ENCODE data around the gene RGPD6.
"Not testable (repeated sequence)": the region's sequence is repeated elsewhere in the genome, so short reads cannot be mapped to it uniquely, and the experiment has no call there.

The RGPD6 gene

DNA sequence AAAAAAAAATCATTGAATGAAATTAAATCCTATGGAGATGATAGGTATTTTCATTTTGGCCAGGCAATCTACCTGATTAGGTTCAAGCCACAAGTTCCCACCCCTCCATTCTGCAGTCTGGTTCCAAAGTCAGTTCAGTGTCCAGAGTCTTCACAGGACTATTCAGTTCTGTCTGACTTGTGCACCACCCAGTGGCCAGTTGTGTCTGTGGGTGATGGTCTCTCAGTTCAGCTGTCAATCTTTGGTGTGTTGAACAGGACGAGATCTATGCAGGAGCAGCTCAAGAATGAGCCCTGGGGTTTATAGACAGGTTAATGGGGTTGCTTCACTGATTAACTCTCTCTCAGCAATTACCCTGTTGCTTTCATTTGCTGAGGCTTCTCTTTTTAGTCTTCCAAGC lies 1.4 kb upstream of the RGPD6 start:
- intact Hi-C loops (cut with micrococcal nuclease): not testable (repeated sequence)

DNA sequence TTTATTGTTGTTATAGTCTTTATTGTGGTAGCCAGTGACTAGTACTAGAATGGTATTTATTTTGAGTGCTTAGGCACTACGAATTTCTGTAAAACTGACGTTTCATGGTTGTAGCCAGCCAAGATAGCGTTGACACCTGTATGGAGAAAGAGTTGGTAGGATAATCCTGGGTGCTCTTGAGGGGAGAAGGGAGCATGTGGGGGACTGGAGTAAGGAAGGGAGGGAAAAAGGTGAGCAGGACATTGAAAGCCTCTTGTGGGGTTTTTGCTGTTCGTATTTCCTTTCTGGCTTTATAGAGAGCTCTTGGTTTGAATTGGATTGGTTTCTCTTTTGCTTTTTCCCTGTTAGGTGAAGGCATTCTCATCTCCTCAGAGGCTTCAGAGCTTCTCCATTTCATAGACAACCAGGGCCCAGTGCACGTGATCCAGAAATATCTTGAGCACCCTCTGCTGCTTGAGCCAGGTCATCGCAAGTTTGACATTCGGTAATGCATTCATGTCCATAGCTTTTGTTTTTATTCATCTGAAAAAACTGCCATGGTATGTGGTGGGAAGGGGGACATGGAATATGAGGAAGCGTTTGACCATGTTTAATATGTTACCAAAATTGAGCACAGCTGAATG lies 77.2 kb downstream of the RGPD6 start:
- not testable (repeated sequence) for H3K4me3 Mint-ChIP-seq

More for the DNA sequence above, 1.4 kb upstream of the RGPD6 start:
- not testable (repeated sequence) for H3K9me3 Mint-ChIP-seq; H3K4me3 Mint-ChIP-seq; H3K27ac Mint-ChIP-seq; H3K4me1 Mint-ChIP-seq (ENCODE audit: low read depth); H3K27me3 Mint-ChIP-seq; H3K36me3 Mint-ChIP-seq (ENCODE audit: low read depth)

DNA sequence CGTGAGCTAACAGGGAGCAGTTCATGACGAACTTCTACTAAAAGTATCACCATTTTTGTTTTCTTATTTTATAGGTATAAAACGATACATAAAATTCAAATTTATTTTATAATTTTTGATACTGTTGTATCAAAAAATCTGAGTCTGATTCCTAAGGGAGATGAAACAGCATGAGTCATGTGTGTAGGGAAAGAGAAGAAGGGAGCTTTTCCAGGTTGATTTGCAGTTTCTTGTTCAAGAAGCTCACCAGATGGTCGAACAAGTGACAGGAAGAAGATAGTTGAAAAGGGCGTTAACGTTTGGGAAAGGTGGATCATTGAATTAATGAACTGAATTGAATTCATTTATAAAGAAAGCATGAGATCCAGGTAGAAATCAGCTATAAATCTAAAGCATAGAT lies 81.0 kb downstream of the RGPD6 start:
- H3K36me3 Mint-ChIP-seq (ENCODE audit: low read depth); H3K4me3 Mint-ChIP-seq; H3K27me3 Mint-ChIP-seq; H3K27ac Mint-ChIP-seq; H3K4me1 Mint-ChIP-seq (ENCODE audit: low read depth); H3K9me3 Mint-ChIP-seq; intact Hi-C loops (cut with micrococcal nuclease): not testable (repeated sequence)

More for the DNA sequence above, 77.2 kb downstream of the RGPD6 start:
- H3K27ac Mint-ChIP-seq; H3K36me3 Mint-ChIP-seq (ENCODE audit: low read depth); intact Hi-C loops (cut with micrococcal nuclease); H3K27me3 Mint-ChIP-seq; H3K4me1 Mint-ChIP-seq (ENCODE audit: low read depth); H3K9me3 Mint-ChIP-seq: not testable (repeated sequence)

DNA sequence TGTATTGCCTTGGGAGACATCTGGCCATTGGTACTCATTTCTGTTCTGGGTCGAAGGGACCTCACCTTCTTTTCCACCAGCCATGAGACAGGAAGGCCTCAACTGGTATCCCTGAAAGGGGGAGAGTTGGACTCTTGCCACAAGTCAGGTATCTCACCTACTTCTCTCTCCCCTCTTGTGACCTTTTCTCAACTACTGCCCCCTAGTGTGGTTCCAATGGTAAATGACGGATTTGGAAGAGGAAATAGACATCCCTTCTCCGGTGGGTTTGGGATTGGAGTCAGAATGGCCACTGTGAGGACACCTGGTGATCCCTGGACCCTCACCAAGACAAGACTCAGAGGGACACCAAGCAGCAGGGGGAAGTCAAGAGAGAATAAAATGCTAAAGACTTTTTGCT lies 82.5 kb downstream of the RGPD6 start:
- H3K4me3 Mint-ChIP-seq; H3K9me3 Mint-ChIP-seq; H3K27me3 Mint-ChIP-seq; H3K36me3 Mint-ChIP-seq (ENCODE audit: low read depth); H3K27ac Mint-ChIP-seq; intact Hi-C loops (cut with micrococcal nuclease); H3K4me1 Mint-ChIP-seq (ENCODE audit: low read depth): not testable (repeated sequence)

DNA sequence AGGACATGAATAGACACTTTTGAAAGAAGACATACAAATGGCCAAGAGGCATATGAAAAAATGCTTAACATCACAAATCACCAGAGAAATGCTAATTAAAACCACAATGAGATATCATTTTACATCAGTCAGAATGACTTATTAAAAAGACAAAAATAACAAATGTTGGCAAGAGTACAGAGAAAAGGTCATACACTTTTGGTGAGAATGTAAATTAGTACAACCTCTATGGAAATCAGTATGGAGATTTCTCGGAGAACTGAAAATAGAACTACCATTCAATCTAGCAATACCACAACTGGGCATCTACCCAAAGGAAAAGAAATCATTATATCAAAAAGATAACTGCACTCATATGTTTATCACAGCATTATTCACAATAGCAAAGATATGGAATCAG lies 88.0 kb downstream of the RGPD6 start:
- H3K9me3 Mint-ChIP-seq; H3K4me3 Mint-ChIP-seq; H3K27me3 Mint-ChIP-seq; H3K36me3 Mint-ChIP-seq (ENCODE audit: low read depth); intact Hi-C loops (cut with micrococcal nuclease); H3K4me1 Mint-ChIP-seq (ENCODE audit: low read depth); H3K27ac Mint-ChIP-seq: not testable (repeated sequence)

DNA sequence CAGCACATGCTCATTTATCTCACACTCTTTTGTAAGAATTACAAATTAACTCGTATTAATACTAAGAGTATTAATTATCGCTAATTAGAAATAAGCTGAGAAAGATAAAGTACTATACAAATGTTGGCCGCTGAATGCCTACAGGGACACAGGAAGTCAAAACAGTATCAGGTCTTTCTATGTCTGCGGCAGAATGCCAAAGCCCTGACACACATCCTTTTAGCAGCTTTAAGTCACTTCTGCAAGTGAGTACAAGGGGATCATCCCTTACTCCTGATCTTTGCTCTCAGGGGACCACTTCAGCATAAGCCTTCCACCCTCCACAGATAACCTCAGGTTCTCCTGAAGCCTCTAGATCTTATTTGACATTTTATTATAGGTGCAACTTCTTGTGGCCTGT lies 94.3 kb downstream of the RGPD6 start:
- H3K27me3 Mint-ChIP-seq; H3K36me3 Mint-ChIP-seq (ENCODE audit: low read depth); H3K4me1 Mint-ChIP-seq (ENCODE audit: low read depth); H3K4me3 Mint-ChIP-seq; H3K9me3 Mint-ChIP-seq; intact Hi-C loops (cut with micrococcal nuclease); H3K27ac Mint-ChIP-seq: not testable (repeated sequence)

DNA sequence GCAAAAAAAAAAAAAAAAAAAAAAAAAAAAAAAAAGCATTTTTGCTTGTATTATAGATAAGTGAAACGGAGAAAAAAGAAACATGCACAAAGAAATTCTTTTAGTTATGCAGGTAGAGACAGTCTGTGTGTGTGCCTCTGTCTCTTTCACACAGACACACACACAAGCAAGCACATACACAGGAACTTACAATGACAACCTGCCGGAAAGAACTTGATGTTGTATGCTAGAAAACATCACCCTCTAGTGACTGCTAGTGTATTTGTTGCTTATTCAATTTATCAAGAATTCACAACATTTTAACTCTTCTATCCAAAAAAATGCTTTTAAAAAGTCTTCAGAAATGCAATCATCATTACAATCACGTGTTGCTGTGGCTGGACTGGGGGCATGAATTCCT lies 95.8 kb downstream of the RGPD6 start:
- H3K9me3 Mint-ChIP-seq; H3K27me3 Mint-ChIP-seq; H3K27ac Mint-ChIP-seq; intact Hi-C loops (cut with micrococcal nuclease); H3K4me1 Mint-ChIP-seq (ENCODE audit: low read depth); H3K4me3 Mint-ChIP-seq; H3K36me3 Mint-ChIP-seq (ENCODE audit: low read depth): not testable (repeated sequence)

DNA sequence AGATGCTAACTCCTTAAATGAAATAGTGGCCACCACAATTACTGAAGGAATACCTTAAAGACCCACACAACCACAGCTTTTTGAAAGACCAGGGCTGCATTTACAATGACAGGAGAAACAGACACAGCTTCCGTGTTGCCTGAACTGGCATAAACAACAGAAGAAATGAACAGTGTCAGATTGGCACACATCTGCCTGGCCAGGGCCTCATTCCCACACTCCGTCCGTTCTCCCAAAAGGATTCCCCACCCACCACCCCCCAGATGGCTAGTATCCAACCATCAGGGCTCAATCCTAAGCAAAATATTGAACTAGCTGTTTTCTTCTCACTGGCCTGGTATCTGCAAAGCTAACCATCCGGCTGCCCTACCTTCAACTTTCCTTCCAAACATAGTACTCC lies 96.9 kb downstream of the RGPD6 start:
- H3K4me1 Mint-ChIP-seq (ENCODE audit: low read depth); H3K4me3 Mint-ChIP-seq; intact Hi-C loops (cut with micrococcal nuclease); H3K36me3 Mint-ChIP-seq (ENCODE audit: low read depth); H3K27ac Mint-ChIP-seq; H3K9me3 Mint-ChIP-seq; H3K27me3 Mint-ChIP-seq: not testable (repeated sequence)

DNA sequence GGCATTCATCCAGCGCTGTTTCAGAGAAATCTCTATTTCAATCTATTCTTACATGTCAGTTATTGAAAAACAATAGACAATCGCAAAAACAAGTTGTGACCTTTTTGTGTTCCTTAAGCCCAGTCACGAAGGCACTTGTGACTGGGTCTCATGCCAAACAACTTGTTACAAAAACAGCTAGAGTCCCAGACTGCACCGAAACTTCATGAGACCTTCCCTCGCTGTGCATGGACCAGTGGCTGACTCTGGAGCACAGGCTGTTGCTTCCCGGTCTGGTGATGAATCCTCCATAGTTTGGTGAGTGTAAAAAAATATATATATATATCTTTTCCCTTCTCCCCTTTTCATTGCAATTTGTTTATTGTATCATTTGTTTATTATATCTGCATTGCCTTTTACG lies 99.7 kb downstream of the RGPD6 start:
- intact Hi-C loops (cut with micrococcal nuclease); H3K27me3 Mint-ChIP-seq; H3K9me3 Mint-ChIP-seq; H3K27ac Mint-ChIP-seq; H3K36me3 Mint-ChIP-seq (ENCODE audit: low read depth); H3K4me1 Mint-ChIP-seq (ENCODE audit: low read depth); H3K4me3 Mint-ChIP-seq: not testable (repeated sequence)

DNA sequence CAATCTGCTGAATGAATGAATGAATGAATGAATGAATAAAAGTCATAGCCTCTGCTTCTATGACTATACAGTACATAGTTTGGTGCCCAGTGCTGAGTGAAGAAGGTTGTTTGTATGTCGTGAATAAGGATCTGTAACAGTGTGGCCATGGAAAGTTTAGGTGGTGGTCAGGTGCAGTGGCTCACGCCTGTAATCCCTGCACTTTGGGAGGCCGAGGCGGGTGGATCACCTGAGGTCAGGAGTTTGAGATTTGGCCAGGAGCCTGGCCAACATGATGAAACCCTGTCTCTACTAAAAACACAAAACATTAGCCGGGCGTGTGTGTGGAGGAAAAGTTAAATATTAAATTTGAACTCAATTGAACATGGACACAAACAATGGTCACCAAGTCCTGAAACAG lies 100.1 kb downstream of the RGPD6 start:
- H3K9me3 Mint-ChIP-seq; H3K4me1 Mint-ChIP-seq (ENCODE audit: low read depth); H3K4me3 Mint-ChIP-seq; H3K27ac Mint-ChIP-seq; intact Hi-C loops (cut with micrococcal nuclease); H3K36me3 Mint-ChIP-seq (ENCODE audit: low read depth); H3K27me3 Mint-ChIP-seq: not testable (repeated sequence)

DNA sequence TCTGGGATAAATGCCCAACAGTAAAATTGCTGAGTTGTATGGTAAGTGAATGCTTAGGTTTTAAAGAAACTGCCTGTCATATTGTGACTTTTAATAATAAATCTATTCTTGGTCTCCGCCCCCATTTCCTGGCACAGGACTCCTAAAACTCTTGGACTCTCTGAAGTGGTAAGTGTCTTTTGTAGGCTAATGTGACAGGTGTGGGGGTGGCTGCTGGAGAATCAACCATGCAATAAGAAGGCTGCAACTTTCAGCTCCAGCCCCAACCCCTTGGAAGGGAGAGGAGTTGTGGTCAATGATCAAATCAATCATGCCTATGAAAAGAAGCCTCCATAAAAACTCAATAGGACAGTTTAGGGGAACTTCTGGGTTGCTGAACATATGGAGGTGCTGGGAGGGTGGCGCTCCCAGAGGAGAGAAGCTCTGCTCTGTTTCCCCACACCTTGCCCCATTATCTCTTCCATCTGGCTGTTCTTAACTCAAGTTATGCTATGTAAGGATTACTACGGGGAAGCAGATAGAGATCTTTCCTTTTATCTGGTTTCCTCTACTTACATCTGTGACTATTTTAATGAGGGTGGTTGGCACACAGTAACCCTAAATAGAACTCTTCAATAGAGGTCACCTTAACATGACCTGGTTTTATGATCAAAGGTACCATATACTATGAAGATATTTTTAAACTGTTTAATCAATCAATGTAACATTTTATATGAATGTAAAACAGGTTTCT lies 101.2 kb downstream of the RGPD6 start:
- H3K27me3 Mint-ChIP-seq; H3K36me3 Mint-ChIP-seq (ENCODE audit: low read depth); intact Hi-C loops (cut with micrococcal nuclease); H3K27ac Mint-ChIP-seq; H3K4me3 Mint-ChIP-seq; H3K9me3 Mint-ChIP-seq; H3K4me1 Mint-ChIP-seq (ENCODE audit: low read depth): not testable (repeated sequence)

DNA sequence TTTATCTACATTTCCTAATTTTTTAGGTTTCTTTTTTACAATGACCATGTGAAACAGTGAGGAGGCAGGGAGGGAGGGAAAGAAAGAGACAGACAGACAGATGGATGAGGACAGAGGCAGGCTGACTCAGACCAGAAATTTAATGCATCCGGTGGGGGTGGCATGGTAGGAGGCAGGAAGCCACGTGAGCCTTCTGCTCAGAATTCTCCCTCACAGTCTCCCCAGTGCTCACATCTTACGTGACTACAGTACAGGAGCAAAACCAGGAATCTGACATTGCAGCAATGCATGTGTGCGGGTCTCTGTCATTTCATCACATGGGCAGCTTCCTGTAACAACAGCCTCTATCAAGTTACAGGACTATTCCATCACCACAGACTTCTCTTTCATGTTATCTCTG lies 102.1 kb downstream of the RGPD6 start:
- H3K9me3 Mint-ChIP-seq; H3K4me3 Mint-ChIP-seq; intact Hi-C loops (cut with micrococcal nuclease); H3K27ac Mint-ChIP-seq; H3K36me3 Mint-ChIP-seq (ENCODE audit: low read depth); H3K27me3 Mint-ChIP-seq; H3K4me1 Mint-ChIP-seq (ENCODE audit: low read depth): not testable (repeated sequence)

DNA sequence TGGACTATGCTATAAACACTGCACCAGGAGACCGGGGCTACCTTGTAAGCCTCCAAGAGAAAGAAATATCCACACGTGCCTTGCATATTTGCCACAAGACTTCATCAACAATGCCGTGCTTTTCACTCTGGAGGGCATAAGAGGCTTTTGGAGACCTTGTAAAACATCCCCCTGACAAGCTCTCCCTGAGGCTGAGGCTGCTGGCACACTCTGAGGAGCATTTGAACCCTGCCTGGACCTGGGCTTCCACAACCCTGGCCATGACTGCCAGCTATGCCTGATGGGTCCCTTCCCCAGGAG lies 104.0 kb downstream of the RGPD6 start:
- H3K4me3 Mint-ChIP-seq; H3K4me1 Mint-ChIP-seq (ENCODE audit: low read depth); intact Hi-C loops (cut with micrococcal nuclease); H3K27ac Mint-ChIP-seq; H3K36me3 Mint-ChIP-seq (ENCODE audit: low read depth); H3K9me3 Mint-ChIP-seq; H3K27me3 Mint-ChIP-seq: not testable (repeated sequence)

DNA sequence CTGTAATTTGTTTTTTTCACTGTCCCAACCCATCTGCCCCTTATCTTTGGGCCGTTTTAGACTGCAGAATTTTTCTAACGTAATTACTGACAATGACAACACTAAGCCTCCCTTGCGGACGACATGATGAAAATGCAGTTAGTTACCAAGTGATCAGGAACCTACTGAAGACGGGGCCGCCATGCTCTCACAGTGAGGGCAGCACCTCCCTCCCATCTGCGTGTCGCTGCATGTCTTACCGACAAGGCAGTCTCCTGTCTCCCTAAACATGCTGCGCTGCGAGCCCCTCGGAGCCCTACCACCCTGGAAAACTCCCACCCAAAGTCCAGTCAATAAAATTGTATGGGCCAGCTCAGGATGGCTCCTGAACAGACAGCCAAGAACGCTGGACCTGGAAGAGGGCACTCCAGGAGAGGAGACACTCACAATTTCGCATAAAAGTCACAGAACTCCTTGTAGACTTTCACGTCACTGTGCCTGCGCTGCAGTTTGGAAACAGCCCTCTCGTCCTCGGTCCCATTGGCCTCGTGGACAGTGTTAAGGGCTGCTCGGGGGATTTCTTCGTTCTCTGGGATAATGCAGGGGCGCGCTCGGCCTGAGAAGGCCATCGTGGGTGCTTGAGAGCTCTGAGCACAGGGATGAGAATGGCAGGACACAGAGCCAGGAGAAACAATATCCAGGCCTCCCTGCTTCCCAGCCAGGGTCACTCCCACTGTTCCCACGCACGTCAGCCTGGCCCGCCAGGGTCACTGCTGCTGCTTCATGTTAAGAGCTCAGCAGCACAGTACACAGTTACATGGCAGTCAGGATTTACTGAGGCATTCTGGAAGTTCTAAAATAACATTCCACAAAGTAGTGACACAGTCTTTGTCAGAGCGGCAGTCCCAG lies 104.6 kb downstream of the RGPD6 start, which contains the start of gene LIMS4:
LIMS4 (minus strand) TSS at position 646 of the 888 bp plus-strand sequence; CDS start at position 608, 38 bp downstream.
- intact Hi-C loops (cut with micrococcal nuclease); H3K27me3 Mint-ChIP-seq; H3K9me3 Mint-ChIP-seq: not testable (repeated sequence)

DNA sequence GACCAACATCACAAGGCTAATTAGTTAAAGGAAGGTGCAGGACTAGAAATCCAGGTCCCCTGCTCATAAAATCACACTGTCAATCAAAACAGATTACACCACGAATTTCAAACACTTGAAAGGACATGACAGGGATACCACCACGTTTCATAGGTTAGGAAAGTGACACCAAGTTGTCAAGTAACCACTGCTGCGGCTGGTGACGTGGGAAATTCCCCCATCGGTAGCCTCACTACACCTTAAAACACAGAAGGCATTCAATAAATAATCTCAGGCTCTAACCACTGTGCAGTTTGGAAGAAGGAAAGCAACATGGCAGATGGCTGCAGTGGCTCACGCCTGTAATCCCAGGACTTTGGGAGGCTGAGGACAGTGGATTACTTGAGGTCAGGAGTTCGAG lies 108.1 kb downstream of the RGPD6 start:
- H3K36me3 Mint-ChIP-seq (ENCODE audit: low read depth); H3K4me3 Mint-ChIP-seq; H3K27ac Mint-ChIP-seq; H3K27me3 Mint-ChIP-seq; H3K4me1 Mint-ChIP-seq (ENCODE audit: low read depth); H3K9me3 Mint-ChIP-seq; intact Hi-C loops (cut with micrococcal nuclease): not testable (repeated sequence)

More for the DNA sequence above, 104.6 kb downstream of the RGPD6 start, which contains the start of gene LIMS4:
- not testable (repeated sequence) for H3K27ac Mint-ChIP-seq; H3K4me3 Mint-ChIP-seq; H3K36me3 Mint-ChIP-seq (ENCODE audit: low read depth); H3K4me1 Mint-ChIP-seq (ENCODE audit: low read depth)

Data from dendritic cell treated with granulocyte-macrophage colony-stimulating factor and Interleukin-4, amounts not matched to agents 40 ng/mL and 50 ng/mL, for 4 days (primary cell).